HG03571 (cell line): ENCODE measurements around the gene RFX1.

Experiments
- ATAC-seq: cut with Tn5 transposase; IDR thresholded peaks from one replicate; pipeline ENCODE4 v1.9.1; 2021; ENCODE audit not compliant: unreplicated experiment

RFX1 gene

GRCh38 chr19:13996928-13997630 lies 9.0 kb downstream of the RFX1 start:
- ATAC-seq, result no peak

- no peak for ATAC-seq
Observed at GRCh38 chr19:13995878-13996765, 10.0 kb downstream of the RFX1 start.

GRCh38 chr19:13995017-13995728 lies 10.9 kb downstream of the RFX1 start:
- no peak for ATAC-seq

- ATAC-seq, result no peak
Observed at GRCh38 chr19:13993590-13994300, 12.4 kb downstream of the RFX1 start.

- ATAC-seq, result no peak
Observed at GRCh38 chr19:13992025-13992424, 14.1 kb downstream of the RFX1 start.

- no peak for ATAC-seq
Observed at GRCh38 chr19:13990085-13990484, 16.0 kb downstream of the RFX1 start.

GRCh38 chr19:13989487-13989886 lies 16.6 kb downstream of the RFX1 start:
- no peak for ATAC-seq

GRCh38 chr19:13987101-13987890 lies 18.8 kb downstream of the RFX1 start:
- no peak for ATAC-seq

GRCh38 chr19:13986348-13986904 lies 19.7 kb downstream of the RFX1 start:
- peak; percentile 81 for ATAC-seq

- peak; percentile 18 for ATAC-seq
Observed at GRCh38 chr19:13985771-13986347, 20.3 kb downstream of the RFX1 start.

- ATAC-seq, result no peak
Observed at GRCh38 chr19:13984875-13985741, 21.0 kb downstream of the RFX1 start.

GRCh38 chr19:13984186-13984585 lies 21.9 kb downstream of the RFX1 start:
- no peak for ATAC-seq

GRCh38 chr19:13983213-13983889 lies 22.8 kb downstream of the RFX1 start:
- ATAC-seq, result no peak

- no peak for ATAC-seq
Observed at GRCh38 chr19:13982773-13983172, 23.3 kb downstream of the RFX1 start.

- ATAC-seq, result no peak
Observed at GRCh38 chr19:13981988-13982501, 24.1 kb downstream of the RFX1 start.

- no peak for ATAC-seq
Observed at GRCh38 chr19:13981467-13981866, 24.7 kb downstream of the RFX1 start.

GRCh38 chr19:13981021-13981420 lies 25.1 kb downstream of the RFX1 start:
- ATAC-seq, result no peak

GRCh38 chr19:13980340-13980739 lies 25.8 kb downstream of the RFX1 start:
- ATAC-seq, result no peak
